NCI-H510A (cell line): ENCODE data around the gene SPATS2L.

ENCODE experiments used
- DNase-seq: peaks from one replicate; lab custom pipeline; 2025; lab: John Stamatoyannopoulos, UW

The SPATS2L gene

DNA sequence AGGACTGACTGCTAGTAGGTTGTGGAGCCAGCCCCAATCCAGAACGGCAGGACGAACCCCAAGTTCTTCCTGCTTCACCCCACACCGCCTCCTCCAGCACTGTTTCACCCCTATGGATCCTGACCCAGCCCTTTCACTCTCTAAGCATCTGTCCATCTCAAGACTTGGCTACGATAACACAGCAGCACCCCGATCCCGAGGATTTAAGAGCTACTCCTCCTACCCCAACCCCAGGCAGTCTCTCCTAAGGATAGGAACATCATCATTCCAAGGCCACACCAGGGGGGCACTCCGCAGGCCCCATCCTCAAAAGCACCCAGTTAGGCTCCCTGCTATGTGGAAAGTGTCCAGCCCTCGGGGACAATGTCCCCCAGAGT lies 202.7 kb downstream of the SPATS2L start:
- DNase-seq: no peak

GRCh38 chr2:200509612-200510433 lies 203.3 kb downstream of the SPATS2L start, which contains the start of gene KCTD18:
Gene KCTD18, minus strand, starts transcription at chr2:200510068. Its CDS starts 3,052 bp downstream, at chr2:200507016.
- peak; percentile 66 for DNase-seq

- no peak for DNase-seq
Observed at GRCh38 chr2:200515155-200515554, 208.7 kb downstream of the SPATS2L start.

GRCh38 chr2:200523158-200523557 lies 216.7 kb downstream of the SPATS2L start:
- DNase-seq: no peak

- no peak for DNase-seq
Observed at GRCh38 chr2:200523604-200524003, 217.1 kb downstream of the SPATS2L start.

DNA sequence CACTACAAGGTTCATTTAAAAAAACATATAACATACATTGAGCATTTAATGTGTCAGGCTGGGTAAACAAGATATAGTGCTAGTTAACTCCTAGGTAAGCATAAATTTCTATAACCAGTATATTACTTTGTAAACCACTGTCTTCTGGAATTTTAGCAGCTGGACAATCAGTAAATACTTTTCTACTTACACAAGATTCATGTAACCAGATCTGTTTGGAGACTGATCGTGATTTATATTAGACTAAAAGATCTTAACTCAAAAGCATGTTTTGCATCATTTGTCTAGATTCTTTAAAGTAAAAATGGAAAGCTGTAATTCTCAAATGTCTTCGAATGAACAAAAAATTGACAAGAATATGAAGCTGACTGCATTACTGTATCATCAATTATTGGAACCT lies 218.6 kb downstream of the SPATS2L start:
- no peak for DNase-seq

DNA sequence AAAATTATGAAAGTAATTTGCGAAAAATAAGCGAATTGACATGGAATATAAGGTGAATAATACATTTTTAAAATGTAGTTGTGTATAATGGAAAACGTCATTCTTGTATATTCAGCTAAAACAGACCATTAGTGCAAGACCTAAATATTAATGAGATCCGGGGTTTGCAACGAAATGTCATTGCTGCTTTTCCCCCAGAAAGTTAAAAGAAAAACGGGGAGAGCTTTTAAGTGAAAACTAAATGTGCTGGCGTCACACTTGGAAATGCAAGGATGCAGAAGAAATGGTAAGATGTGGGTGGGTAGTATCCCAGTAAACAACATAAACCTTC lies 219.0 kb downstream of the SPATS2L start:
- DNase-seq: no peak

DNA sequence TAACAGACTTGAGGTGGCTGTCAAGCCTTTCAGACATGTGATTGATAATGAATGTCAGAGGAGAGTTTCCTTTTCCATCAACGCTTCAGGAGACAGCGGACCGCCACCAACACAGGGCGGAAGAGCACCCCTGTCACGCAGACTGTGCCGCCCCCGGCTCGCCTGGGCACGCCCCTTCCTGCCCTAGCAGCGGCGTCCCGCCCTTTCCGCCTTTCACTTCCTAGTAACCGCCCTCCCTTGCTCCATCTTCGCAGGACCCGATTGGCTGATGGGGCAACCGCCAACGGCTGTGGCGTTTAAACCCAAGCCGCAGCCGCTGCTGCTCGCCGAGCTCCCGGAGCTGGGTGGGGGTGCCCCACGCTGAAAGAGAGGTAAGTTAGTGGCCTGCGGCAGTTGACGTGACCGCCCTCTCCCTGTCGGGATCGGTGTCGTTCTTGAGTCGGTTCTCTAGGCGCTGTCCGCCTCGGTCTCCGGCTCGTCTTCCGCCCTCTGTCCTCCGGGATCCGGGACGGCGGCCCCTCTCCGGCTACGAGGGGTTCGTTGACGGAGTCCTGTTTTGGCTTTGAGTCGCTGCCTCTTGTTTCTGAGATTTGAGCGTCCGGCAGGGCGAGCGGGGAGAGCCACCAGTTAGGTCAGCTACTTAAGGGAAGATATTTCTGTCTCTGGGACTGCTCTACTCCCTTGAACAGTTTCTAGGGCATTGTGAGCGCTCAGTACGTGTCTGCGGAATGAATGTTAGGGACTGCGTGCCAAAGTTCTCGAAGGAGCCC lies 219.6 kb downstream of the SPATS2L start, which contains the start of gene SGO2:
Gene SGO2 (plus strand): TSS at position 326 of the 770 bp plus-strand sequence. CDS start 6,769 bp downstream, outside the sequence.
- DNase-seq: peak; percentile 86

GRCh38 chr2:200528228-200528627 lies 221.7 kb downstream of the SPATS2L start:
- DNase-seq: no peak
